Spleen (tissue), 11 donors: Measurements from ENCODE around the gene IL1R2. TPM values are rescaled to one million over a fixed set of nuclear protein-coding genes. Genes with fewer than 3 reads are reported as not detected.
A peak's percentile ranks its signal among the peaks of the same experiment; 100 is the strongest.

Experiments used
- DNase-seq: peaks from one replicate; pipeline ENCODE4 v3.0.0-alpha.2; 2020
- H3K27ac ChIP-seq, 8 donors: fragments of 200-600 bp; sonication (generic) in 7 of 8; 1 replicate in 4 of 8; 2 replicates in 4 of 8; pipeline versions ENCODE4 v1.5.0 to v1.8.0; 2016 to 2021; ENCODE audit warnings: inconsistent platforms in 4 of 8, mild to moderate bottlenecking in 4 of 8, moderate library complexity in 1 of 8
- H3K27me3 ChIP-seq, 7 donors: fragments of 200-600 bp; sonication (generic) in 6 of 7; replicated peaks in 1 of 7; 1 replicate in 4 of 7; 2 replicates in 3 of 7; pipeline versions ENCODE4 v1.5.0 to v1.8.0; 2016 to 2021; ENCODE audit warnings: inconsistent platforms in 3 of 7, mild to moderate bottlenecking in 1 of 7
- H3K36me3 ChIP-seq, 6 donors: fragments of 200-600 bp; sonication (generic) in 5 of 6; 1 replicate in 4 of 6; 2 replicates in 2 of 6; pipeline versions ENCODE4 v1.5.0 to v1.8.0; 2016 to 2021; ENCODE audit warnings: inconsistent platforms in 2 of 6
- H3K4me1 ChIP-seq, 6 donors: fragments of 200-600 bp; sonication (generic) in 5 of 6; 1 replicate in 3 of 6; 2 replicates in 3 of 6; pipeline versions ENCODE4 v1.5.0 to v1.8.0; 2016 to 2021; ENCODE audit warnings: inconsistent platforms in 3 of 6
- H3K4me3 ChIP-seq, 8 donors: fragments of 200-600 bp; sonication (generic) in 7 of 8; 1 replicate in 4 of 8; 2 replicates in 4 of 8; pipeline versions ENCODE4 v1.5.0 to v1.8.0; 2016 to 2021; ENCODE audit warnings: inconsistent platforms in 4 of 8, mild to moderate bottlenecking in 4 of 8, moderate library complexity in 2 of 8
- H3K9me3 ChIP-seq, 8 donors: fragments of 200-600 bp; sonication (generic) in 7 of 8; 1 replicate in 4 of 8; 2 replicates in 4 of 8; pipeline versions ENCODE4 v1.5.0 to v1.8.0; 2016 to 2021; ENCODE audit warnings: inconsistent platforms in 4 of 8
- POLR2A ChIP-seq, 3 donors: fragments of 450-650 bp; IDR thresholded peaks; one replicate each; pipeline ENCODE4 v1.5.1; 2017; ENCODE audit warnings: antibody characterized with exemption in 3 of 3, mild to moderate bottlenecking in 1 of 3
- POLR2AphosphoS5 ChIP-seq, 3 donors: sonication (generic); formaldehyde crosslinking; IDR thresholded peaks; one replicate each; pipeline ENCODE4 v1.5.1; 2017; ENCODE audit warnings: antibody characterized with exemption in 3 of 3
- WGBS, 5 donors: extraction: QIAGEN DNeasy Blood & Tissue Kit in 3 of 5; methylation state at CpG; one replicate each; pipeline versions ENCODE4 v1.1.5 to v1.1.7; 2013 to 2018; 5-methylcytosine and 5-hydroxymethylcytosine counted together
- intact Hi-C: fragments of 100-400 bp; cut with DNase I; formaldehyde crosslinking; loops from one replicate; pipeline ENCODE4 v1.15.0; 2023; ENCODE audit warnings: low total_unique reads
- polyA plus RNA-seq, 3 donors: library from polyadenylated mRNA; stranded (reverse); fragments of 200-250 nt; gene quantifications; one replicate each; pipeline ENCODE4 v1.2.1, GENCODE V29; 2013
- total RNA-seq, 7 donors: library from RNA; depleted of rRNA in 3 of 7; stranded (reverse); fragments of >200 nt in 3 of 7; fragmentation: NEBNext Ultra II Directional in 4 of 7; extraction: Animal tissue kit (Norgen Biotek cat#: 25700) in 4 of 7; gene quantifications; one replicate each; pipeline versions ENCODE4 v1.1.0 to v1.2.1, GENCODE V29; 2016 to 2021
- TF ChIP-seq, protein P1 (sequence below), 11 experiments: fragments of 200-600 bp in 7 of 11; fragments of 450-650 bp in 4 of 11; sonication (generic) in 4 of 11; IDR thresholded peaks in 8 of 11; conservative IDR thresholded peaks in 3 of 11; 1 replicate in 7 of 11; 2 replicates in 4 of 11; pipeline versions ENCODE4 v1.4.0 to v1.8.0; 2016 to 2021; ENCODE audit warnings: antibody characterized with exemption in 11 of 11, inconsistent platforms in 4 of 11, mild to moderate bottlenecking in 1 of 11
- donor health status: healthy with polysubstance abuse.
- donor health status: DM: no; HTN: no; CAD: no; lungs with moderate emphysema.
- donor health status: DM: no; HTN: no; CAD: no.
- donor health status: Bipolar disorder and iron deficiency.
- donor health status: healthy.
- donor health status: DM: no; HTN: no; CAD: no.
- donor health status: DM: yes; HTN: yes; CAD: no.

The IL1R2 gene
- total and polyA plus RNA-seq, 10 donors = 20.1 to 607 (median 116) TPM

- H3K4me1 ChIP-seq = peaks cover 10 to 71% (median 21%) of the 10 kb centered on the region in 6 donors
- intact Hi-C loops = loop anchor here (10.0 kb wide), 1 partner anchor 438 kb away; no protein-coding TSS in a partner anchor
- H3K36me3 ChIP-seq = peaks cover 0 to 85% (median 0%) of the 10 kb centered on the region in 6 donors
- peak overlapping the region in 2 of 8 donors; percentile 40 to 42 for H3K27ac ChIP-seq
- TF ChIP-seq POLR2A (IDR thresholded peaks at IDR 0.05) (no peak), POLR2AphosphoS5 (IDR thresholded peaks at IDR 0.05) (peak in 2 of 3 donors; percentile 2 to 79)
- 75 to 84% (median 81%) methylated on average over 11 of the region's 11 CpGs for WGBS, 5 donors
- H3K9me3 ChIP-seq = no peaks in the 10 kb centered on the region
- no peak for DNase-seq
- no peaks in the 10 kb centered on the region for H3K27me3 ChIP-seq
- peak overlapping the region in 1 of 8 donors; percentile 22 for H3K4me3 ChIP-seq
Measured at GRCh38 chr2:102006886-102007278, 15.1 kb downstream of the IL1R2 start.

DNA sequence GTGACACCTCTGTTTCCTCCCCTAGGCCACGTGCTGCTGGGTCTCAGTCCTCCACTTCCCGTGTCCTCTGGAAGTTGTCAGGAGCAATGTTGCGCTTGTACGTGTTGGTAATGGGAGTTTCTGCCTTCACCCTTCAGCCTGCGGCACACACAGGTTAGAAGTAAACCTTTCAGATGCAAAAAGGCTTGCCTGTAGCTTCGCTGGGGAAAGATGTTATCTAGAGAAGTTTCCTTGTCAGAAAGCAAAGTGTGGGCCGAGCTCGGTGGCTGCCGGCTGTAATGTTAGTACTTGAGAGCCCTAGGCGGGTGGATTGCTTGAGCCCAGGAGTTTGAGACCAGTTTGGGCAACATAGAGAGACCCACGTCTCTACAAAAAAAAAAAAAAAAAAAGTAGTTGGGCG is 16.7 kb downstream of the IL1R2 start:
- intact Hi-C loops = loop anchor here (10.0 kb wide), 1 partner anchor 436 kb away; no protein-coding TSS in a partner anchor
- peaks cover 0 to 98% (median 0%) of the 10 kb centered on the region in 6 donors for H3K36me3 ChIP-seq
- TF ChIP-seq, protein P1, sequence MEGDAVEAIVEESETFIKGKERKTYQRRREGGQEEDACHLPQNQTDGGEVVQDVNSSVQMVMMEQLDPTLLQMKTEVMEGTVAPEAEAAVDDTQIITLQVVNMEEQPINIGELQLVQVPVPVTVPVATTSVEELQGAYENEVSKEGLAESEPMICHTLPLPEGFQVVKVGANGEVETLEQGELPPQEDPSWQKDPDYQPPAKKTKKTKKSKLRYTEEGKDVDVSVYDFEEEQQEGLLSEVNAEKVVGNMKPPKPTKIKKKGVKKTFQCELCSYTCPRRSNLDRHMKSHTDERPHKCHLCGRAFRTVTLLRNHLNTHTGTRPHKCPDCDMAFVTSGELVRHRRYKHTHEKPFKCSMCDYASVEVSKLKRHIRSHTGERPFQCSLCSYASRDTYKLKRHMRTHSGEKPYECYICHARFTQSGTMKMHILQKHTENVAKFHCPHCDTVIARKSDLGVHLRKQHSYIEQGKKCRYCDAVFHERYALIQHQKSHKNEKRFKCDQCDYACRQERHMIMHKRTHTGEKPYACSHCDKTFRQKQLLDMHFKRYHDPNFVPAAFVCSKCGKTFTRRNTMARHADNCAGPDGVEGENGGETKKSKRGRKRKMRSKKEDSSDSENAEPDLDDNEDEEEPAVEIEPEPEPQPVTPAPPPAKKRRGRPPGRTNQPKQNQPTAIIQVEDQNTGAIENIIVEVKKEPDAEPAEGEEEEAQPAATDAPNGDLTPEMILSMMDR (IDR thresholded peaks at IDR 0.05 in 8 of 11, conservative IDR thresholded peaks at IDR 0.05 in 3 of 11) = no peak
- TF ChIP-seq POLR2AphosphoS5 (IDR thresholded peaks at IDR 0.05) (peak in 1 of 3 donors; percentile 58), POLR2A (IDR thresholded peaks at IDR 0.05) (no peak)
- peaks cover 10 to 69% (median 21%) of the 10 kb centered on the region in 6 donors for H3K4me1 ChIP-seq
- H3K9me3 ChIP-seq = peaks cover 0 to under 1% (median 0%) of the 10 kb centered on the region in 8 donors
- H3K27ac ChIP-seq = no peak overlapping the region
- 91 to 96% (median 92%) methylated on average over 12 of the region's 12 CpGs for WGBS, 5 donors
- H3K27me3 ChIP-seq = no peaks in the 10 kb centered on the region
- H3K4me3 ChIP-seq = no peak overlapping the region
- DNase-seq = no peak

DNA sequence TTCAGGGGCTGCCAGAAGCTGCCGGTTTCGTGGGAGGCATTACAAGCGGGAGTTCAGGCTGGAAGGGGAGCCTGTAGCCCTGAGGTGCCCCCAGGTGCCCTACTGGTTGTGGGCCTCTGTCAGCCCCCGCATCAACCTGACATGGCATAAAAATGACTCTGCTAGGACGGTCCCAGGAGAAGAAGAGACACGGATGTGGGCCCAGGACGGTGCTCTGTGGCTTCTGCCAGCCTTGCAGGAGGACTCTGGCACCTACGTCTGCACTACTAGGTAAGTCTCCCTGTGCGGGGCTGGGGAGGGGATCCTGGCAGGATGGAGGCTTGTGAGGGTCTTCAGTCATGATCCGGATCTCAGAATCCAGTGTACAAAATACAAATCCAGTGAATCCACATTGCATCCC is 17.8 kb downstream of the IL1R2 start:
- H3K27me3 ChIP-seq = no peaks in the 10 kb centered on the region
- peaks cover 7 to 61% (median 19%) of the 10 kb centered on the region in 6 donors for H3K4me1 ChIP-seq
- 93 to 97% (median 94%) methylated on average over 8 to 10 of the region's 10 CpGs for WGBS, 5 donors
- peak overlapping the region in 1 of 8 donors; percentile 19 for H3K27ac ChIP-seq
- peaks cover 0 to 4% (median 0%) of the 10 kb centered on the region in 8 donors for H3K9me3 ChIP-seq
- H3K36me3 ChIP-seq = peaks cover 0 to 100% (median 0%) of the 10 kb centered on the region in 6 donors
- intact Hi-C loops = loop anchor here (10.0 kb wide), 1 partner anchor 435 kb away; no protein-coding TSS in a partner anchor
- no peak for DNase-seq
- TF ChIP-seq POLR2A (IDR thresholded peaks at IDR 0.05) (no peak), POLR2AphosphoS5 (IDR thresholded peaks at IDR 0.05) (peak in 2 of 3 donors; percentile 55 to 73)
- TF ChIP-seq, protein P1 (IDR thresholded peaks at IDR 0.05 in 8 of 11, conservative IDR thresholded peaks at IDR 0.05 in 3 of 11) = no peak
- H3K4me3 ChIP-seq = no peak overlapping the region

GRCh38 chr2:102010902-102011301 is 19.1 kb downstream of the IL1R2 start:
- no peak overlapping the region for H3K4me3 ChIP-seq
- H3K4me1 ChIP-seq = peaks cover 4 to 48% (median 11%) of the 10 kb centered on the region in 6 donors
- H3K9me3 ChIP-seq = peaks cover 0 to 4% (median 0%) of the 10 kb centered on the region in 8 donors
- 19 to 36% (median 26%) methylated on average over 6 of the region's 6 CpGs for WGBS, 5 donors
- TF ChIP-seq POLR2AphosphoS5 (IDR thresholded peaks at IDR 0.05) (peak in 1 of 3 donors; percentile 28), POLR2A (IDR thresholded peaks at IDR 0.05) (no peak)
- peak overlapping the region in 3 of 8 donors; percentile 22 to 69 (median 62) for H3K27ac ChIP-seq
- no peaks in the 10 kb centered on the region for H3K27me3 ChIP-seq
- intact Hi-C loops = no loop called here
- peaks cover 0 to 100% (median 0%) of the 10 kb centered on the region in 6 donors for H3K36me3 ChIP-seq
- no peak for DNase-seq

DNA sequence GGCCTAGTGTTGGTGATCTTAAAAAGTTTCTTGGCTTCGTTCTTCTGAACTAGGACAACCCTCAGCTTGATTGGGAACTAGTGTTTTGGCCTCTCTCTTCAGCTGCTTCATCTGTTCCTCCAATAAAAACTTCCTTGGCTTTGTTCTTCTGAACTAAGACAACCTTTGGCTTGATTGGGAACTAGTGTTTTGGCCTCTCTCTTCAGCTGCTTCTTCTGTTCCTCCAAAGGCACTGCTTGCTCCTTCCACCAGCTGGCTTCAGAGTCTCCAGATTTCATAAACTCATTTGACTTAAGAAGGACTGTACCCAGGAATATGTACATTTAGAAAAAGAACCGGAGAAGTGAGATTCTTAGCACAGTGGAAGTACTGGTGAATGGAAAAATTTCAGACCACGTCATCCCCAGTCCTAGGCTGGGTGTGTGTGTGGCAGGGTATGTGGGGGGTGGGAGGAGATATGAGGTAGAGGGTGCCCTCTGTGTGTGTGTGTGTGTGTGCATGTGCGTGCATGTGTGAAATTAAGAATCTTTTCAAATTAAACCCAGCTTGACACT is 20.4 kb downstream of the IL1R2 start:
- intact Hi-C loops = no loop called here
- H3K36me3 ChIP-seq = peaks cover 0 to 100% (median 0%) of the 10 kb centered on the region in 6 donors
- DNase-seq = no peak
- no peak for TF ChIP-seq POLR2A (IDR thresholded peaks at IDR 0.05)
- peak in 1 of 3 donors; percentile 33 for TF ChIP-seq POLR2AphosphoS5 (IDR thresholded peaks at IDR 0.05)
- H3K27ac ChIP-seq = peak overlapping the region in 1 of 8 donors; percentile 69
- H3K4me3 ChIP-seq = no peak overlapping the region
- peaks cover 0 to 4% (median 0%) of the 10 kb centered on the region in 8 donors for H3K9me3 ChIP-seq
- H3K27me3 ChIP-seq = no peaks in the 10 kb centered on the region
- 75 to 90% (median 84%) methylated on average over 4 of the region's 4 CpGs for WGBS, 5 donors
- H3K4me1 ChIP-seq = peaks cover 0 to 38% (median 2%) of the 10 kb centered on the region in 6 donors
